OCI-M2 (cell line): Measurements from ENCODE around the gene ASB18.

ENCODE experiments used
- DNase-seq: peaks from one replicate; lab custom pipeline; 2025; ENCODE audit not compliant: unreplicated experiment; lab: John Stamatoyannopoulos, UW

The ASB18 gene

GRCh38 chr2:236209535-236209934 is 54.7 kb downstream of the ASB18 start:
- no peak for DNase-seq

- DNase-seq, result no peak
Observed at GRCh38 chr2:236208019-236208926, 55.9 kb downstream of the ASB18 start.

GRCh38 chr2:236207472-236207871 is 56.7 kb downstream of the ASB18 start:
- no peak for DNase-seq

GRCh38 chr2:236205867-236206645 is 58.1 kb downstream of the ASB18 start:
- no peak for DNase-seq

DNA sequence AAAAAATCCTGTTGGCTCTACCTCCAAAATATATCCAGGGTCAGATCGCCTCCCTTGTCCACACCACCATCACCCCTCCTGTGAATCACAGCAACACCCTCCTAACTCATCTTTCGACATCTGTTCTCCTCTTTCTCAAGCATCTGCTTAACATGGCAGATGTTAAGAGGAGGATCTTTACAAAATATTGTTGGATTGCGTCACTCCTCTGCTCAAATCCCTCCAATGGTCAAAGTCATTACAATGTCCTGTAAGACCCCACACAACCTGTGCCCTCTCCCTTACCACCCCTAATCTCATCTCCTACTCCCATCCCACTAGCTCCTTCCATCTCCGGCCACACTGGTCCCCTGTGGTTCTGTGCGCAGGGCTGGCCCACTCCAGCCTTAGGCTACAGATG is 59.3 kb downstream of the ASB18 start:
- DNase-seq, result no peak

DNA sequence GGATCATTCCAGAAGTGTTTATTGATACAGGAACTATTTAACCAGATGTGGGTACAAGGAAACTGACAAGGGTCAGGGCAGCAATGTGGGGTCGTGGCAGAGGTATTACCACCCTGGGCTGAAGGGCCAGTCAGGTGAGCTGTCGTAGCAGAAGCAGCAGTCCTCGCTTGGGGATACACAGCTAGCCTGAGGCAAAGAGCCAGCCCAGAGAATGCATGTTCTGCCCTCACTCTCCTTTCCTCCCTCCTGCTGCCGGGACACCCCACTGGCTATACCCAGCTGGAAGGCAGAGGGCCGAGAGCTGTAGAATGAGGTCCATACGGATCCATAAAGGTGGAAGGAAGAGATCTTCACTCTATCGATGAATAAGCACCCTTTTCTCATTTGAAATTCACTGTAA is 63.8 kb downstream of the ASB18 start:
- no peak for DNase-seq

DNA sequence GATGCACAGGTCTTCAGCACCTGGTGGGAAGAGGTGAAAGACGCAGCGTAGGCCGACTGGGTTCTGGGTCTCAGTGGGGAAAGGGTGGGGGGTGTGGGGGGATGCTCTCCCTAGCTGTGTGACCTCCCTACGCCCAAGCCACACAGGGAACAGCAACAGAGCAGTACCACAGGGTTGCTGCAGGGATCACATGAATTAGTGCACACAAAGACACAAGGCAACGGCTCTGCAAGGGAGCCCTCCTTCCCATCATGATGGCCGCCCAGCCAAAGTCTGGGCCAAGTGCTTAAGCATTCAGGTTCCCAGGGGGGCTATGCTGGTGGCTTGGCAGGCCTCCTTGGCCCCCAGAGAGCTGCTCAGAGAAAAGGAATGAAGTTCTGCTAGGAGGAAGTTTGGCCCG is 67.8 kb downstream of the ASB18 start:
- DNase-seq, result no peak

GRCh38 chr2:236195726-236196125 is 68.5 kb downstream of the ASB18 start:
- DNase-seq, result no peak

DNA sequence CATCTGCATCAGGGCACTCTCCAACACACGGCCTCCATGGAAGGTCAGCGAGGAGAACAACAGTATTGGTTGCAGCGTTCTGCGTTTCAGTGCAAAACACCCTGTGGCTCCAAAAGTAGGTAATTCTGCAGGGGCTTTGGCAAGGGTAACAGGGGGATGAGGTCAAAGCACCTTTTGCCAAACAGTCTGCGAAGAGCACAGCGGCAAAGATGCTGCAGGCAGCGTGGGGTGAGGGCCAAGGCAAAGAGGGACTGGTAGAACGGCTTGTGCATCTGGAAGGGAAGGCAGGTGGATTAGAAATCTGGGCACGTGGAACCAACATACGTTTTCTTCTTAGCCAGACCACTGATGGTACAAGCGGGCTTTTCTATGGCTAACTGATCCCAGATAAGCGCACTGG is 69.4 kb downstream of the ASB18 start:
- no peak for DNase-seq

- DNase-seq, result no peak
Observed at GRCh38 chr2:236193026-236193425, 71.2 kb downstream of the ASB18 start.

DNA sequence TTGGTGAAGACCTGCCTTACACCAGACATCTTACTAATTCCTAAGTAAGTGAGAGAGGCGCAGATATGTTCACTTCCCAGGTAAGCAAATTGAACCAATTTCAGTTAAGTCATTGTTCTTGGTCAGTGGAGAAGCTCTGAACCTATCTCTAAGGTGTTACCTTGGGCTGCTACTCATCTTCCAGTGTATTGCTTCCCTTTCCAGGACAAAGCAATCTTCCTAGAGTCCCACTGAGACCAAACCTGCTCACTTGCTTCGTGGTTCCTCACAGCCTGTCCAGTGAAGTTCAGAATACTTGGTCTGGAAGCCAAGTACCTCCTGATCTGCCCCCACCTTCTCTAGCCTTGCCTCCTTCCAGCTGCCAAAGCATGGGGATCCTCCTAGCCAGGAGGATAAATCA is 73.5 kb downstream of the ASB18 start:
- DNase-seq, result no peak

DNA sequence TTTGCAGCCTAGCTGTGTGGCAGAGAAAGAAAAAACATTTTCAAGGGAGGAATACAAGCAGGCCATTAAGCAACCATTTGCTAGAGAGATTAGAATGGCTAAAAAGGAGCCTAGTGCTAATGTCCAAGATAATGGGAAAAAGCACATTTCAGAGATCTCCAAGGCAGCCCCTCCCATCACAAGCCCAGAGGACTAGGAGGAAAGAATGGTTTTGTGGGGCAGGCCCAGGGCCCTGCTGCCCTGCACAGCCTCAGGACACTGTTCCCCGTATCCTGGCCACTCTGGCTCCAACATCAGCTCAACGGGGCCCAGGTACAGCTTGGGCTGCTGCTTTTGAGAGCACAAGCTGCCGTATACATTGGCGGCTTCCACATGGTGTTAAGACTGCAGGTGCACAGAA is 79.5 kb downstream of the ASB18 start:
- DNase-seq, result no peak

DNA sequence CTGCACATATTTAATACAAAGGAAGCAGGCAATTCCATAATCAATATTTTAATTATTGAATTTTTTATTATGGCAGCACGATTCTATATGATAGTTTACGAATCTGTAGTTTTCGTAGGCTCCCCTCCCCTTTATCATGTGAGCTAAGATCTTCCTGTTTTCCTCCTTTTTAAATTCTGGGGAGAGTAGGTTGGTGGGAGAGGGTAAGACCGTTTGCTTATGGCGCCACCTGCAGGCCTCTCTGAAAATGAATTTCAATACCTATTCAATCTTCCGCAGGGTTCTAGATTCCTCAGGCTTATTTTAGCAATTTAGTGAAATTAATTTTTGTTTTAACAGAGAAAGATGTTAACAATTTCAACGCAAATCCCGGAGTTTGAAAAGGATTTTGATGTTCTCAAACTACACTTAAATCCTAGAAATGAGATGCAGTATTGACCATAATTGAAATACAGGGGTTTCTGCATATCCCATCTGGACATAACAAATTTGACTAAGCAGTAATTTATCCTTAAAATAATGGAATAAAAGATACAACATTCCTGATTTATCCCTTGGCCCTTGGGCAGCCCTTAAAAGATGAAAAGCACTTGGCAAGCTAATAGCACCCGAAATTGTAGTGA is 83.3 kb downstream of the ASB18 start:
- DNase-seq, result peak; percentile 3

DNA sequence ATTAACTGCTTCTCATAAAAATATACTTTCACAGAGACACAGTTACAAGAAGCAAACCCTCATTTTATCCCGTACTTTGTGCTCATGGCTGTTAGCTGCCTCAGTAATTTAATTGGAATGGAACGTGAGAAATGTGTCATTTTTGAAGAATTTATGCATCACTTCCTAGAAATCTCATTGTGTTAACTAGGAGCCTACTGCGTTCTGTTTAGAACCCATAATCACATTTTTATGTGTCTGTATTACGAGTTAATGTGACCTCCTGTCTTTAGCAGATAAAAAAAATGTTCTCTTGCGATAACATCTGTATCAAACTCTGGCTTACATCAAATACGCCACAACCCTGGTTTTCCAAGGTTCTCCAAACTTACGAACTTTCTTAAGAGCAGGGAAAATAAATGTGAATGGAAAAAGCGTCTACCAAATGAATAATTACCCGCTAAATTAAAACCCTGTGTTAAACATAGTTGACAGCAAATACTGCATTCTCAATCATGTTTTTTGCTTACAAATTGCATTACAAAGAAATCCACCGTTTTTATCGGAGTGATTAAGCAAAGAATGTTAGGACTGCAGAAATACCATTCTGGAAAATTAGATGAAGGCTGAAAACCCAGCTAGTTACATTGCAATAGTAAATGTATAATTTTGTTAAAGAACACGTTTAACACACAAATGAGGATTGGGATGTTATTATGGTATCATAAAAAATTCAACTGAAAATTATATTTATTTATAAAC is 84.0 kb downstream of the ASB18 start:
- DNase-seq, result no peak

DNA sequence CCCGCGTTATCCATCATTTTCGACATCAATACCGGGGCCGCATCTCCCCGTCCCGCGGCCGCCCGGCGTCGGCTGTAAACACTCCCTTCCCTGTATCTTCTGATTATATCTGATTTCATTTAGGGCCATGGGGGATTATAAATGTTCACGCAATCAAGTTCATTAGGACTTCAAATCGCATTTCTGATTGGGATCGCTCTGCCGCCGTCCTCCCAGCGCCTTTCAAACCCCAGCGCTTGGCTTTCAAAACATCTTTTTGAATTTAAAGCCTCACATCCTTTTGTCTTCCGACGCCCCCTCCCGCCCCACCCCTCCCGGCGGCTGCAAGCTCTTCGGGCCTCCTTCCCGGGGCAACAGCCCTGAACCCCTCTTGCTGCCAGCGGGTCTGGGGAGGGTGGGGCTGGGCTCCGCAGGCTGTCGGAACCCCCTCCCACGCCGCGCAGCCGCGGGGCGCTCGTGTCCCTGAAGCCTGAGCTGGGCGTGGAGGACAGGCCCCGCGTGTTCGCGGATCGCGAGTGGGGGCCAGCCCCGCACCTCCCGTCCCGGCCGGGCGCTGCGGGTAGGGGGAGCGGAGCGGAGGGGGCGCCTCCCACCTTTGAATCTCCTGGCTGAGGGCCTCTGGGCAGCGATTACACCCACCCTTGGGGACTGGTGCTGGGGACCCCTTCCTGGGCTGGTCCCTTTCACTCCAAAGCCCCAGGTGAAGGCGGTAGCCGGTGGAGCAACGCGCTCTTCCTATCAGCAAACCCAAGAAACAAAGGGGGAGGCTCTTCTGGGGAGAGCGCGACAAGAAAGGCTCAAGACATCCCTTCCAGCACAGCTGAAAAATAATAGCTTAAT is 84.8 kb downstream of the ASB18 start:
- DNase-seq, result no peak

DNA sequence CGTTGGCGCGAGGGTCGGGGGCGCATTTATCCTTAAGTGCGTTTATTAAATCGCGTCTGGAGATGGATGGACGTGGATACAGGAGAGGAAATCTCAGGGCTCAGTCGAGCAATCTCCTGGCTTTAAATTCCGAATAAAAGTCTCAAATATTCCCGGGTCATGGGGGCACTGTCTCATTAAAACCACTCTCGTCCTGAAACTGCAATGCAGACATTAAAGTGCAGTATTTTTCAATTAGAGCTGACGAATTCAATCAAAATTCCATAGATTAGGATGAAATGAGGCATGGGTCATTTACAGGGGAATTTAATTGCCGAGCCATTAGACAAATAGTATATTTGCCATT is 85.3 kb downstream of the ASB18 start:
- DNase-seq, result no peak

- no peak for DNase-seq
Observed at GRCh38 chr2:236177967-236178889, 86.0 kb downstream of the ASB18 start.

DNA sequence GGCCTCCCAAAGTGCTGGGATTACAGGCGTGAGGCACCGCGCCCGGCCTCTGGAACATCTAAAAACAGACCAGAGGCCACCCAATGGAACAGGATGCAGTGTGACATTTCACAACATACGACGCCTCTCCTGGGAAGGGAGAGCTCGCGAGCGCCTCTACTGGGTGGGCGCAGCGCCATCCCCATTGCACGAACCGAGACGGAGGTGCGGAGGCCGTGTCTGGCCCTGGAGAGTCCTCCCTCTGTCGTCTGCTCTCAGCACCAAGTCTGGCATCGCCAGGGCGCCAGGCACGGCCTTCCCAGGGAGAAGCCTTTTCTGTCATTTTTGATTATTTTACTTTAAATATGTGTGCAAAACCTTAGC is 86.6 kb downstream of the ASB18 start:
- no peak for DNase-seq

GRCh38 chr2:236176951-236177350 is 87.3 kb downstream of the ASB18 start:
- DNase-seq, result no peak
